ENCODE measurements around the gene ANP32A. TPM values are rescaled to one million over a fixed set of nuclear protein-coding genes. Genes with fewer than 3 reads are reported as not detected.

Gene ANP32A
- total RNA-seq, 1 experiment from 2014 or later: 250 TPM

GRCh38 chr15:68822818-68823217 is 2.1 kb upstream of the ANP32A start:
- no peak for DNase-seq
- no TSS peak for BruUV-seq (replicated peaks)
- CTCF ChIA-PET: interaction anchor here (1.1 kb wide), 1 partner anchor 102 kb away, joined by 4 read pairs; no protein-coding TSS in a partner anchor
- intact Hi-C loops (cut with micrococcal nuclease; ENCODE audit: unreplicated experiment): no loop called here
- Mint-ChIP-seq H3K27me3 (ENCODE audit: unreplicated experiment) (no peaks in the 10 kb centered on the region), H3K4me3 (ENCODE audit: low read depth, unreplicated experiment) (peak overlapping the region; percentile 96), H3K4me1 (ENCODE audit: low read depth, unreplicated experiment) (peaks cover 8% of the 10 kb centered on the region), H3K36me3 (ENCODE audit: insufficient read depth, unreplicated experiment) (peaks cover 45% of the 10 kb centered on the region), H3K9me3 (ENCODE audit: low read depth, unreplicated experiment) (no peaks in the 10 kb centered on the region), H3K27ac (ENCODE audit: unreplicated experiment) (peak overlapping the region; percentile 18)
- TF ChIP-seq CTCF (IDR thresholded peaks at IDR 0.05; ENCODE audit: unreplicated experiment): no peak

GRCh38 chr15:68821841-68822381 is 1.2 kb upstream of the ANP32A start:
- intact Hi-C loops (cut with micrococcal nuclease; ENCODE audit: unreplicated experiment): no loop called here
- H3K4me1 Mint-ChIP-seq (ENCODE audit: low read depth, unreplicated experiment): peaks cover 8% of the 10 kb centered on the region
- H3K36me3 Mint-ChIP-seq (ENCODE audit: insufficient read depth, unreplicated experiment): peaks cover 54% of the 10 kb centered on the region
- CTCF ChIA-PET: interaction anchor here (1.1 kb wide), 1 partner anchor 103 kb away, joined by 4 read pairs; no protein-coding TSS in a partner anchor
- BruUV-seq (replicated peaks): TSS peak; percentile 29
- peak overlapping the region; percentile 96 for H3K4me3 Mint-ChIP-seq (ENCODE audit: low read depth, unreplicated experiment)
- H3K9me3 Mint-ChIP-seq (ENCODE audit: low read depth, unreplicated experiment): no peaks in the 10 kb centered on the region
- TF ChIP-seq CTCF (IDR thresholded peaks at IDR 0.05; ENCODE audit: unreplicated experiment): no peak
- H3K27ac Mint-ChIP-seq (ENCODE audit: unreplicated experiment): peak overlapping the region; percentile 88
- no peaks in the 10 kb centered on the region for H3K27me3 Mint-ChIP-seq (ENCODE audit: unreplicated experiment)
- DNase-seq: peak; percentile 22

- DNase-seq: no peak
- intact Hi-C loops (cut with micrococcal nuclease; ENCODE audit: unreplicated experiment): no loop called here
- peak overlapping the region; percentile 96 for H3K4me3 Mint-ChIP-seq (ENCODE audit: low read depth, unreplicated experiment)
- peaks cover 14% of the 10 kb centered on the region for H3K4me1 Mint-ChIP-seq (ENCODE audit: low read depth, unreplicated experiment)
- no peaks in the 10 kb centered on the region for H3K9me3 Mint-ChIP-seq (ENCODE audit: low read depth, unreplicated experiment)
- H3K27ac Mint-ChIP-seq (ENCODE audit: unreplicated experiment): peak overlapping the region; percentile 88
- peaks cover 58% of the 10 kb centered on the region for H3K36me3 Mint-ChIP-seq (ENCODE audit: insufficient read depth, unreplicated experiment)
- BruUV-seq (replicated peaks): no TSS peak
- CTCF ChIA-PET: interaction anchor here (0.6 kb wide), 2 partner anchors 9 to 722 kb away, joined by 4 to 13 read pairs; no protein-coding TSS in a partner anchor
- H3K27me3 Mint-ChIP-seq (ENCODE audit: unreplicated experiment): no peaks in the 10 kb centered on the region
- TF ChIP-seq CTCF (IDR thresholded peaks at IDR 0.05; ENCODE audit: unreplicated experiment): no peak
Measured at GRCh38 chr15:68821190-68821840, 620 bp upstream of the ANP32A start.

GRCh38 chr15:68819495-68820294 is 1.0 kb downstream of the ANP32A start:
- Mint-ChIP-seq H3K36me3 (ENCODE audit: insufficient read depth, unreplicated experiment) (peaks cover 73% of the 10 kb centered on the region), H3K4me1 (ENCODE audit: low read depth, unreplicated experiment) (peaks cover 30% of the 10 kb centered on the region), H3K27me3 (ENCODE audit: unreplicated experiment) (no peaks in the 10 kb centered on the region), H3K9me3 (ENCODE audit: low read depth, unreplicated experiment) (no peaks in the 10 kb centered on the region), H3K4me3 (ENCODE audit: low read depth, unreplicated experiment) (peak overlapping the region; percentile 96), H3K27ac (ENCODE audit: unreplicated experiment) (peak overlapping the region; percentile 88)
- intact Hi-C loops (cut with micrococcal nuclease; ENCODE audit: unreplicated experiment): no loop called here
- TF ChIP-seq CTCF (IDR thresholded peaks at IDR 0.05; ENCODE audit: unreplicated experiment): no peak
- DNase-seq: peak; percentile 45
- CTCF ChIA-PET: interaction anchor here (0.8 to 1.3 kb wide), 2 partner anchors 9 to 56 kb away, joined by 3 to 4 read pairs; no protein-coding TSS in a partner anchor
- BruUV-seq (replicated peaks): no TSS peak
